Stimulated activated naive CD8-positive, alpha-beta T cell treated with anti-CD3 and anti-CD28 coated beads, Interleukin-15, amount 100 ng/mL, for 72 hours (primary cell): Measurements from ENCODE around the gene PARP8.

ENCODE experiments used
- ATAC-seq: fragments of 150-1000 bp; cut with Tn5 transposase; 2 replicates; pipeline ENCODE4 v1.10.0; 2021; ENCODE audit warnings: mild to moderate bottlenecking, moderate library complexity
- DNase-seq, 2 donors: peaks; one replicate each; pipeline ENCODE4 v3.0.0; 2021 to 2022
- H3K27ac Mint-ChIP-seq, 2 donors: one replicate each; pipeline ENCODE4 v1.8.0; 2022; ENCODE audit warnings: mild to moderate bottlenecking in 2 of 2, mixed read lengths in 2 of 2, moderate library complexity in 2 of 2
- H3K27me3 Mint-ChIP-seq: one replicate; pipeline ENCODE4 v1.8.0; 2022; ENCODE audit warnings: mixed read lengths
- H3K4me1 Mint-ChIP-seq: one replicate; pipeline ENCODE4 v1.8.0; 2022; ENCODE audit warnings: mild to moderate bottlenecking, mixed read lengths
- H3K4me3 Mint-ChIP-seq, 2 donors: one replicate each; pipeline ENCODE4 v1.8.0; 2022; ENCODE audit warnings: mild to moderate bottlenecking in 2 of 2, mixed read lengths in 2 of 2, moderate library complexity in 1 of 2
- H3K9me3 Mint-ChIP-seq, 2 donors: one replicate each; pipeline ENCODE4 v1.8.0; 2022; ENCODE audit warnings: mixed read lengths in 2 of 2

Gene PARP8

DNA sequence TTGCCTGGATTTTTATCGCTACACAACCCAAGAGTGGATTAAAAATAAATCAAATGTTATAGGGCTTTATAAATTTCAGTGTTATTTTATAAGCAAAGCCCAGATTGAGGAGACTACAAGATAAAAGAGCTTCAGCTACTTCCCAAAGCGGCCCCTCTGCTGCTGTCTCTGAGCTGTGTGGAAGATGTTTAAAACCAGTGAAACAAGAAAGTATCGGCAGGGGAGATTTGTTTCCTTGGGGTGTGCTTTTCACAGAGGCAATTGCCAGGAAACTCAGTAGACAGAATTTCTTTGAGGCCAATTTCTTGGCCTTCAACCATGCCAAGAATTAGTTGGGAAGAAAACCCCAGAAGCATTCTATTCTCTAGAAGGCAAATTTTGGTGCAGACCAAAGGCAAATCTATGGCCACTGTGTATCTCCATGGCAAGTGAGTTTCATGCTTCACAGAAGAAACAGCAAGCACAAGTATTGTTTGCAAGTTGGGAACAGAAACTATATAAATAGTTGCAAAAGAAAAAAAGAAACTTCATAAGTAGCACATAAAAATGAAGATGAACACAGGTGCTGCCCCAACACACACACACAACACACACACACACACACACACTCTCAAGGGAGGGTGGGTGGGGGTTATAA lies 197.2 kb downstream of the PARP8 start:
- no peaks in the 10 kb centered on the region for H3K4me1 Mint-ChIP-seq
- no peak overlapping the region for H3K27ac Mint-ChIP-seq
- ATAC-seq (no peak), DNase-seq (no peak)
- no peaks in the 10 kb centered on the region for H3K9me3 Mint-ChIP-seq
- no peak overlapping the region for H3K4me3 Mint-ChIP-seq
- H3K27me3 Mint-ChIP-seq, result peaks cover 38% of the 10 kb centered on the region

DNA sequence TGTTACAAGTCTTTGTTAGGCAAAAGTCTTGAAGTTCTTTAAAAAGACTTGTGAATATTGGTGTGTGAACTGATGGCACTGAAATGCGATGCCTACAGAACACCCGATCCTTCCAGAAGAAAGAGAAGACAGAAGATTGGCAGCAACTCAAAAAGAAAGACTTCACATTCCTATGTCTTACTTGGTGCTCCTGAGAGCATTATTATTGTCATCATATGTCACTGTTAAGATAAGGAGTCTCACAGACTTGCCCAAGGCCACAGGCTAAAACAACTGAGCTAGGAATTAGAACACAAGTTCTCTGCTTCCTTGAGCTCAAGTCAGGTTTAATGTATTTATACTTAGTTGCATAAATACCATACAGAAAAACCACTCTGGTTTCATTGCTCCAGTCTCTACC lies 198.0 kb downstream of the PARP8 start:
- no peaks in the 10 kb centered on the region for H3K4me1 Mint-ChIP-seq
- H3K9me3 Mint-ChIP-seq, result no peaks in the 10 kb centered on the region
- peaks cover 46% of the 10 kb centered on the region for H3K27me3 Mint-ChIP-seq
- ATAC-seq (no peak), DNase-seq (no peak)
- H3K4me3 Mint-ChIP-seq, result no peak overlapping the region
- no peak overlapping the region for H3K27ac Mint-ChIP-seq

GRCh38 chr5:50866415-50866814 lies 200.0 kb downstream of the PARP8 start:
- no peaks in the 10 kb centered on the region for H3K9me3 Mint-ChIP-seq
- DNase-seq, result no peak

GRCh38 chr5:50867140-50867539 lies 200.7 kb downstream of the PARP8 start:
- Mint-ChIP-seq H3K4me3 (no peak overlapping the region), H3K27me3 (peaks cover 47% of the 10 kb centered on the region), H3K4me1 (no peaks in the 10 kb centered on the region), H3K9me3 (no peaks in the 10 kb centered on the region), H3K27ac (no peak overlapping the region)
- ATAC-seq (no peak), DNase-seq (no peak)

More at GRCh38 chr5:50866415-50866814, 200.0 kb downstream of the PARP8 start:
- Mint-ChIP-seq H3K4me1 (no peaks in the 10 kb centered on the region), H3K27me3 (peaks cover 47% of the 10 kb centered on the region), H3K27ac (no peak overlapping the region), H3K4me3 (no peak overlapping the region)
- no peak for ATAC-seq

DNA sequence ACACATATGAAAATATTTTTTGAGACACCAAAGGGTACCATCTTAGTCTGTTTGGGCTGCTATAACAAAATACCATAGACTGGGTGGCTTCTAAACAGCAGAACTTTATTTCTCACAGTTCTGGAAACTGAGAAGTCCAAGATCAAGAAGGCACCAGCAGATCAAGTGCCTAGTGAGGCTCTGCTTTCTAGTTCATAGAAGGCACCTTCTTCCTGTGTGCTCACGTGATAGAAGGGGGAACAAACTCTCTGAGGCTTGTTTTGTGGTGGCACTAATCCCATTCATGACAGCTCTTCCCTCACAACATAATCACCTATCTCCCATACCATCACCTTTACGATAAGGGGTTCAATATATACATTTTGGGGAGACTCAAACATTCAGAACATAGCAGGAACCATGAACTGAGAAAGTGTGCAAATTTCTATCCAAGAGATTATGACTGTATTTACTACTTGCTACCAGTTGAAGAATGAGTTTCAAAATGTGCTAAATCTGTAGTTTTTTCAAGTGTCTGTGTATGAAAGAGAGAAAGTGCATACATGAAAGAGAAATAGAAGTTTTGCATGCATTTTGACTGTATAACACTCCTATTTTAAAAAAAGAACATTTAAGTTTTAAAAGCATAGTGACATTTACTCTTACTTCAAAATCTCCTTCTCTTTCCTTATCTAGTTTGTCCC lies 207.3 kb downstream of the PARP8 start:
- H3K27ac Mint-ChIP-seq, result no peak overlapping the region
- ATAC-seq, result no peak
- peaks cover 6 to 8% of the 10 kb centered on the region in 2 donors for H3K9me3 Mint-ChIP-seq
- peaks cover 10% of the 10 kb centered on the region for H3K4me1 Mint-ChIP-seq
- no peak for DNase-seq
- H3K4me3 Mint-ChIP-seq, result no peak overlapping the region
- H3K27me3 Mint-ChIP-seq, result peaks cover 28% of the 10 kb centered on the region

GRCh38 chr5:50874306-50875001 lies 208.0 kb downstream of the PARP8 start:
- Mint-ChIP-seq H3K27ac (peak overlapping the region in 1 of 2 donors; percentile 0), H3K4me1 (peaks cover 10% of the 10 kb centered on the region), H3K4me3 (peak overlapping the region in 1 of 2 donors; percentile 1), H3K27me3 (peaks cover 21% of the 10 kb centered on the region), H3K9me3 (peaks cover 6 to 8% of the 10 kb centered on the region in 2 donors)
- no peak for ATAC-seq
- no peak for DNase-seq

DNA sequence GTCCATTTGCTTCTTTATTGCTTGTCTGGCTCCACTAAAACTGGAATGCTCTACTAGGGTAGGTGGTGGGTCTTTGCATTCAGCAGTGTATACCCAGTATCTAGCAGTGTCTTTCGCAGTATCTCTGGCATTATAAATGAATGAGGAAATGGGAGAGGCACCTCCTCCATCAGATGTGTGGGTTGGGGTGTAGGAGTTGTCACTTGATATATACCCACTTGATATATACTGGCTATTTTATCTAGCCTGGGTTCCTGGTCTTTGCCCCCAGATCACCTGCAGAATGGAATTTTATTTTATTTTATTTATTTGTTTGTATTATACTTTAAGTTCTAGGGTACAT lies 208.5 kb downstream of the PARP8 start:
- peaks cover 6 to 8% of the 10 kb centered on the region in 2 donors for H3K9me3 Mint-ChIP-seq
- no peak overlapping the region for H3K4me3 Mint-ChIP-seq
- ATAC-seq (no peak), DNase-seq (no peak)
- H3K27me3 Mint-ChIP-seq, result peaks cover 19% of the 10 kb centered on the region
- peak overlapping the region in 1 of 2 donors; percentile 0 for H3K27ac Mint-ChIP-seq
- peaks cover 10% of the 10 kb centered on the region for H3K4me1 Mint-ChIP-seq

DNA sequence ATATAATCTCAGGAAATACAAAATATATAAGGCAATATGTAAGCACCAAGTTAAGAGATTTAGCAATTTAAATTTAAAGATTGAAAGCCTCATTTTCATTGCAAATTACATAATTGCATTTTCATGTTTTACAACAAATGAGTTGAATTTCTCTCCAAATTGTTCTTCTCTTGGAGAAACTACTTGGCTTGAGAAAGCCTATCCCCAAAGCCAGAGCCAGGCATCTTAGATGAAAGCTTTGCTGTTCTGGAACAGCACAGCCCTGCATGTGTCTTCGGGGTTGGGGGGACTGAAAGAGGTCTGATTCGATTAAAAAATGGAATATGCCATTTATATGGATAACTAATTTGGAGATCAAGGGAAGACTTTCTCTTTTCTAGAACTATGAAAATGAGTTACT lies 212.0 kb downstream of the PARP8 start:
- H3K27me3 Mint-ChIP-seq, result peaks cover 18% of the 10 kb centered on the region
- H3K4me1 Mint-ChIP-seq, result peaks cover 10% of the 10 kb centered on the region
- no peak for ATAC-seq
- DNase-seq, result no peak
- H3K9me3 Mint-ChIP-seq, result no peaks in the 10 kb centered on the region
- no peak overlapping the region for H3K4me3 Mint-ChIP-seq
- H3K27ac Mint-ChIP-seq, result no peak overlapping the region

DNA sequence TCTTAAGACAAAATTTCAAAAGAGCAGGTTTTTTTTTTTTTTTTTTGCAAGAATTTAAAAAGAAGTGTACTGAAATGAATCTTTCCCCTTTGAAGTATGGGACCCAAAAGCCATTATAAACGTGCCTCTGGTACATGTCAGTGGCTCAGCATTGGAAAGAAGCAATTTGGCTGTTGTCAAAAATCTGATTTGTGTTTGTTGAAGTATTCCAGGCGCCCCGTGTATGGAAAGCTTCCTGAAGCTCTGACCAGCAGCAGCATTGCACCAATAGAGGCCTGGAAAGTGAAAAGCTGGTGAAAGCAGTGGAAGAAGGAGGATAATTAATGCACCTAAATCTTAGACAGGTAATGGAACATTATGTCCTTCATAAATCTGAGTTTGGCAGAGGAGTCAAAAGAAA lies 215.0 kb downstream of the PARP8 start:
- DNase-seq (no peak), ATAC-seq (no peak)
- H3K4me1 Mint-ChIP-seq, result no peaks in the 10 kb centered on the region
- H3K27me3 Mint-ChIP-seq, result peaks cover 31% of the 10 kb centered on the region
- no peaks in the 10 kb centered on the region for H3K9me3 Mint-ChIP-seq
- H3K27ac Mint-ChIP-seq, result no peak overlapping the region
- no peak overlapping the region for H3K4me3 Mint-ChIP-seq

GRCh38 chr5:50886657-50887345 lies 220.4 kb downstream of the PARP8 start:
- H3K27ac Mint-ChIP-seq, result no peak overlapping the region

GRCh38 chr5:50887889-50888633 lies 221.6 kb downstream of the PARP8 start:
- ATAC-seq (no peak), DNase-seq (no peak)
- H3K4me3 Mint-ChIP-seq, result no peak overlapping the region
- H3K4me1 Mint-ChIP-seq, result no peaks in the 10 kb centered on the region
- H3K27me3 Mint-ChIP-seq, result peaks cover 21% of the 10 kb centered on the region
- no peak overlapping the region for H3K27ac Mint-ChIP-seq
- H3K9me3 Mint-ChIP-seq, result no peaks in the 10 kb centered on the region

More at GRCh38 chr5:50886657-50887345, 220.4 kb downstream of the PARP8 start:
- ATAC-seq, result no peak
- Mint-ChIP-seq H3K9me3 (no peaks in the 10 kb centered on the region), H3K27me3 (peaks cover 23% of the 10 kb centered on the region), H3K4me1 (no peaks in the 10 kb centered on the region), H3K4me3 (no peak overlapping the region)
- no peak for DNase-seq

DNA sequence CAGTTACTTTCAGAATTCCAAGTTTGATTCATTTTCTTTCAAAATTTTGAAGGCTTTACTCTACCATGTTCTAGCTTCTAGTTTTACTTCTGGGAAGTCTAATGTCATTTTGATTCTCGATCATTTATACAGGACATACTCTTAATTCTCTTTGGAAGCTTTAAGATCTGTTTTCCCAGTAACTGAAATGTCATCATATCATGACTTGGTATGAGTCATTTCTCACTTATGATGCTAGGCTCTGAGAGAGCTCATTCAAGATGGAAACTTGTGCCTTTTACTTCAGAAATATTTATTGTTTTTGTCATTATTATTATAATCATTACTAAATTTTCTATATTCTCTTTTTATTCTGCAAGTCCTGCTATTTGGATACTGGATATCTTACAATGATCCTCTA lies 222.3 kb downstream of the PARP8 start:
- ATAC-seq (no peak), DNase-seq (no peak)
- Mint-ChIP-seq H3K27ac (no peak overlapping the region), H3K9me3 (no peaks in the 10 kb centered on the region), H3K4me3 (no peak overlapping the region), H3K27me3 (peaks cover 21% of the 10 kb centered on the region), H3K4me1 (no peaks in the 10 kb centered on the region)

- peaks cover 15% of the 10 kb centered on the region for H3K27me3 Mint-ChIP-seq
- no peak for ATAC-seq
- DNase-seq, result no peak
- H3K9me3 Mint-ChIP-seq, result no peaks in the 10 kb centered on the region
- H3K27ac Mint-ChIP-seq, result no peak overlapping the region
- no peaks in the 10 kb centered on the region for H3K4me1 Mint-ChIP-seq
- no peak overlapping the region for H3K4me3 Mint-ChIP-seq
These were observed 223.4 kb downstream of the PARP8 start for GRCh38 chr5:50889790-50890189.
